IMR-90 (cell line): Measurements from ENCODE around the gene AKT3. TPM values are rescaled to one million over a fixed set of nuclear protein-coding genes. Genes with fewer than 3 reads are reported as not detected.

Experiments used
- ATAC-seq: fragments of 200-7000 bp; cut with Tn5 transposase; 2 replicates; pipeline ENCODE4 v1.9.1; 2020; ENCODE audit warnings: low read depth, mild to moderate bottlenecking, moderate library complexity
- BruUV-seq: library from RNA; stranded (reverse); fragments of 400-500 nt; replicated peaks from 2 replicates; lab custom pipeline; 2021; lab: Mats Ljungman, UMichigan
- CTCF ChIA-PET: fragments of 300-600 bp; formaldehyde crosslinking; extraction: SDS; loops from one replicate; lab custom pipeline; 2021; ENCODE audit warnings: antibody characterized with exemption; lab: Yijun Ruan, JAX
- POLR2A ChIA-PET: fragments of 300-600 bp; sonication (Branson Sonifier 250); formaldehyde crosslinking; loops from one replicate; lab custom pipeline; 2022; ENCODE audit warnings: antibody characterized with exemption; ENCODE audit not compliant: unreplicated experiment; lab: Charles Lee
- DNase-seq: peaks from one replicate; pipeline ENCODE4 v3.0.0; 2013
- H2AFZ ChIP-seq: replicated peaks from 2 replicates; pipeline ENCODE3; 2013; ENCODE audit warnings: low read length, mild to moderate bottlenecking; ENCODE audit not compliant: poor library complexity
- H2AK5ac ChIP-seq: 2 replicates; pipeline ENCODE4 v1.6.1; 2013; ENCODE audit warnings: low read depth, low read length, inconsistent platforms
- H2AK9ac ChIP-seq: replicated peaks from 2 replicates; pipeline ENCODE3; 2013; ENCODE audit warnings: mild to moderate bottlenecking, low read depth, low read length, moderate library complexity; ENCODE audit not compliant: poor library complexity
- H2BK120ac ChIP-seq: 2 replicates; pipeline ENCODE4 v1.6.1; 2013; ENCODE audit warnings: low read depth, low read length, inconsistent platforms
- H2BK15ac ChIP-seq: 3 replicates; pipeline ENCODE4 v1.6.1; 2013; ENCODE audit warnings: low read depth, low read length, inconsistent platforms
- H2BK20ac ChIP-seq: 2 replicates; pipeline ENCODE4 v1.6.1; 2013; ENCODE audit warnings: low read depth, mild to moderate bottlenecking, inconsistent platforms, low read length, moderate library complexity
- H2BK5ac ChIP-seq: 2 replicates; pipeline ENCODE4 v1.6.1; 2013; ENCODE audit warnings: mild to moderate bottlenecking, low read depth, low read length, inconsistent platforms; ENCODE audit not compliant: poor library complexity, severe bottlenecking
- H3K14ac ChIP-seq: replicated peaks from 2 replicates; pipeline ENCODE4 v1.6.1; 2013; ENCODE audit warnings: low read depth, low read length, inconsistent platforms
- H3K18ac ChIP-seq: 2 replicates; pipeline ENCODE4 v1.6.1; 2013; ENCODE audit warnings: low read depth, low read length, control low read depth
- H3K23ac ChIP-seq: 2 replicates; pipeline ENCODE4 v1.6.1; 2013; ENCODE audit warnings: low read depth, low read length, inconsistent platforms
- H3K27ac ChIP-seq: 2 replicates; pipeline ENCODE4 v1.5.1; 2013; ENCODE audit warnings: mild to moderate bottlenecking, control low read depth, low read length; ENCODE audit not compliant: insufficient read depth
- H3K27me3 ChIP-seq: 2 replicates; pipeline ENCODE4 v1.6.1; 2013; ENCODE audit warnings: low read length; ENCODE audit not compliant: control insufficient read depth, insufficient read depth
- H3K36me3 ChIP-seq: 2 replicates; pipeline ENCODE4 v1.6.1; 2013; ENCODE audit warnings: low read length, mixed read lengths; ENCODE audit not compliant: control insufficient read depth, insufficient read depth
- H3K4ac ChIP-seq: 2 replicates; pipeline ENCODE4 v1.6.1; 2013; ENCODE audit warnings: low read depth, low read length, inconsistent platforms
- H3K4me1 ChIP-seq: 2 replicates; pipeline ENCODE4 v1.6.1; 2013; ENCODE audit warnings: low read length, mixed read lengths; ENCODE audit not compliant: control insufficient read depth, insufficient read depth
- H3K4me2 ChIP-seq: 2 replicates; pipeline ENCODE4 v1.6.1; 2013; ENCODE audit warnings: low read depth, mild to moderate bottlenecking, control low read depth, low read length, moderate library complexity
- H3K4me3 ChIP-seq: 2 replicates; pipeline ENCODE4 v1.5.1; 2013; ENCODE audit warnings: low read depth, mild to moderate bottlenecking, control low read depth, low read length, moderate library complexity; ENCODE audit not compliant: insufficient read depth
- H3K56ac ChIP-seq: 2 replicates; pipeline ENCODE4 v1.6.1; 2013; ENCODE audit warnings: low read length, inconsistent platforms; ENCODE audit not compliant: insufficient read depth; ENCODE audit errors: extremely low read depth
- H3K79me1 ChIP-seq, 2 experiments: 2 replicates each; pipeline ENCODE4 v1.6.1; 2013; ENCODE audit warnings: low read length in 2 of 2, inconsistent platforms in 1 of 2, low read depth in 1 of 2
- H3K9ac ChIP-seq: 2 replicates; pipeline ENCODE4 v1.6.1; 2013; ENCODE audit warnings: low read depth, low read length, control low read depth
- H3K9me1 ChIP-seq: 2 replicates; pipeline ENCODE4 v1.6.1; 2013; ENCODE audit warnings: low read length, inconsistent platforms; ENCODE audit not compliant: insufficient read depth
- H3K9me3 ChIP-seq: 2 replicates; pipeline ENCODE4 v1.6.1; 2013; ENCODE audit warnings: low read length; ENCODE audit not compliant: control insufficient read depth, insufficient read depth
- H4K20me1 ChIP-seq: 2 replicates; pipeline ENCODE4 v1.6.1; 2013; ENCODE audit warnings: low read length, inconsistent platforms; ENCODE audit not compliant: insufficient read depth
- H4K5ac ChIP-seq: 2 replicates; pipeline ENCODE4 v1.6.1; 2013; ENCODE audit warnings: mild to moderate bottlenecking, low read depth, low read length, control low read depth
- H4K8ac ChIP-seq, 2 experiments: 2 replicates each; pipeline ENCODE4 v1.6.1; 2013; ENCODE audit warnings: low read depth in 2 of 2, low read length in 2 of 2, control low read depth in 1 of 2, inconsistent platforms in 1 of 2
- H4K91ac ChIP-seq: 2 replicates; pipeline ENCODE4 v1.6.1; 2013; ENCODE audit warnings: low read depth, low read length, inconsistent platforms; ENCODE audit not compliant: insufficient read depth
- BHLHE40 ChIP-seq: fragments of 150-350 bp; IDR thresholded peaks from 2 replicates; pipeline ENCODE4 v1.6.1; 2016; ENCODE audit warnings: mild to moderate bottlenecking, low read depth, low read length
- CEBPB ChIP-seq: IDR thresholded peaks from 2 replicates; pipeline ENCODE4 v1.6.1; 2012; ENCODE audit warnings: low read depth, low read length, improper control_type of control experiment
- CHD1 ChIP-seq: IDR thresholded peaks from 2 replicates; pipeline ENCODE4 v1.6.1; 2012; ENCODE audit warnings: low read depth, low read length, improper control_type of control experiment
- CTCF ChIP-seq: conservative IDR thresholded peaks from 2 replicates; pipeline ENCODE4 v1.5.1; 2012; ENCODE audit warnings: mild to moderate bottlenecking, low read depth, low read length, improper control_type of control experiment
- ELK1 ChIP-seq: fragments of 150-350 bp; IDR thresholded peaks from 2 replicates; pipeline ENCODE4 v1.6.1; 2016; ENCODE audit warnings: low read depth, mild to moderate bottlenecking, low read length, moderate library complexity, borderline replicate concordance
- FOS ChIP-seq: fragments of 150-350 bp; IDR thresholded peaks from 2 replicates; pipeline ENCODE4 v1.6.1; 2016; ENCODE audit warnings: low read depth, low read length
- MAFK ChIP-seq: IDR thresholded peaks from 2 replicates; pipeline ENCODE4 v1.6.1; 2012; ENCODE audit warnings: low read depth, low read length, improper control_type of control experiment
- MAZ ChIP-seq: IDR thresholded peaks from 2 replicates; pipeline ENCODE4 v1.6.1; 2012; ENCODE audit warnings: low read depth, mild to moderate bottlenecking, low read length, improper control_type of control experiment, moderate library complexity, borderline replicate concordance
- MXI1 ChIP-seq: IDR thresholded peaks from 2 replicates; pipeline ENCODE4 v1.6.1; 2012; ENCODE audit warnings: low read depth, mild to moderate bottlenecking, low read length, moderate library complexity, borderline replicate concordance
- NFE2L2 ChIP-seq: fragments of 150-350 bp; IDR thresholded peaks from 2 replicates; pipeline ENCODE4 v1.6.1; 2016; ENCODE audit warnings: low read depth, mild to moderate bottlenecking, low read length
- POLR2A ChIP-seq: IDR thresholded peaks from 2 replicates; pipeline ENCODE4 v1.6.1; 2012; ENCODE audit warnings: mild to moderate bottlenecking, low read depth, low read length
- RAD21 ChIP-seq: IDR thresholded peaks from 2 replicates; pipeline ENCODE4 v1.6.1; 2012; ENCODE audit warnings: low read length, improper control_type of control experiment
- RCOR1 ChIP-seq: IDR thresholded peaks from 2 replicates; pipeline ENCODE4 v1.6.1; 2012; ENCODE audit warnings: mild to moderate bottlenecking, low read length, improper control_type of control experiment; ENCODE audit not compliant: insufficient replicate concordance
- RFX5 ChIP-seq: IDR thresholded peaks from 2 replicates; pipeline ENCODE4 v1.8.0; 2012; ENCODE audit warnings: low read depth, mild to moderate bottlenecking, low read length, moderate library complexity
- SMC3 ChIP-seq: fragments of 150-350 bp; IDR thresholded peaks from 2 replicates; pipeline ENCODE4 v1.6.1; 2016; ENCODE audit warnings: low read depth, mild to moderate bottlenecking, antibody characterized with exemption, low read length, moderate library complexity
- USF2 ChIP-seq: fragments of 150-350 bp; IDR thresholded peaks from 2 replicates; pipeline ENCODE4 v1.6.1; 2017; ENCODE audit warnings: mild to moderate bottlenecking, antibody characterized with exemption, low read length, low read depth
- dilution Hi-C: fragments of 300-500 bp; cut with HindIII; formaldehyde crosslinking; loops from one replicate; pipeline ENCODE4 v1.14.3; 2018; ENCODE audit warnings: low sequenced_read_pairs; ENCODE audit not compliant: unreplicated experiment
- in situ Hi-C: fragments of 300-500 bp; cut with MboI; formaldehyde crosslinking; loops from 3 replicates; pipeline ENCODE4 v1.14.3; 2019; ENCODE audit warnings: low sequenced_read_pairs, inconsistent platforms, mixed read lengths
- intact Hi-C: fragments of 100-400 bp; cut with micrococcal nuclease; formaldehyde crosslinking; loops from 2 replicates; pipeline ENCODE4 v1.10.0; 2022
- polyA plus RNA-seq, 3 experiments: library from polyadenylated mRNA; depleted of rRNA; stranded (reverse); fragments of >200 nt; gene quantifications; 2 replicates each; pipeline ENCODE4 v1.2.3, GENCODE V29; 2012; ENCODE audit warnings: low replicate concordance in 1 of 3
- total RNA-seq: library from RNA; depleted of rRNA; stranded (reverse); fragments of >200 nt; gene quantifications from 2 replicates; pipeline ENCODE4 v1.2.3, GENCODE V29; 2012

The AKT3 gene
- total and polyA plus RNA-seq, 2 of the 4 experiments (the other 2 are of a cell fraction) = 15.2 to 19.4 TPM

- Histone ChIP-seq H3K18ac (no peak overlapping the region), H3K9me1 (peaks cover 4% of the 10 kb centered on the region), H2BK20ac (no peak overlapping the region), H3K9me3 (no peaks in the 10 kb centered on the region), H3K36me3 (no peaks in the 10 kb centered on the region), H3K56ac (no peak overlapping the region), H4K5ac (no peak overlapping the region), H3K79me1 (peaks cover 22 to 28% of the 10 kb centered on the region in 2 experiments), H3K4ac (no peak overlapping the region), H3K27me3 (no peaks in the 10 kb centered on the region), H3K27ac (no peak overlapping the region), H2AK5ac (no peak overlapping the region), H2BK5ac (no peak overlapping the region), H3K23ac (no peak overlapping the region), H3K9ac (no peak overlapping the region), H4K91ac (no peak overlapping the region), H4K8ac (no peak overlapping the region), H2AK9ac (no peak overlapping the region), H4K20me1 (peaks cover 5% of the 10 kb centered on the region; the same call in 1 of the 2 replicates), H3K4me2 (no peak overlapping the region), H2BK15ac (no peak overlapping the region), H3K4me3 (no peak overlapping the region), H2BK120ac (no peak overlapping the region), H3K14ac (no peak overlapping the region), H3K4me1 (peaks cover 5% of the 10 kb centered on the region), H2AFZ (no peak overlapping the region)
- CTCF ChIA-PET = no interaction called here
- TF ChIP-seq CEBPB (no peak), CTCF (no peak), RAD21 (no peak), ELK1 (no peak), CHD1 (no peak), SMC3 (no peak), MAZ (no peak), BHLHE40 (no peak), NFE2L2 (no peak), POLR2A (no peak), RCOR1 (no peak), RFX5 (no peak), FOS (no peak), MAFK (no peak), USF2 (no peak), MXI1 (no peak)
- dilution Hi-C loops = no loop called here
- in situ Hi-C loops = no loop called here
- ATAC-seq (no peak), DNase-seq (no peak)
- intact Hi-C loops = no loop called here
- BruUV-seq = no TSS peak
- POLR2A ChIA-PET = no interaction called here
These were observed 43.7 kb downstream of the AKT3 start for GRCh38 chr1:243806310-243806709.
